Non-pigmented ciliary epithelial cell (primary cell): ENCODE data around the gene SDHA.
"Not testable (repeated sequence)": the region's sequence is repeated elsewhere in the genome, so short reads cannot be mapped to it uniquely, and the experiment has no call there.

Experiments
- DNase-seq: peaks from one replicate; pipeline ENCODE4 v3.0.0-alpha.2; 2010; ENCODE audit warnings: low read depth

The SDHA gene

GRCh38 chr5:222951-223715 is 5.0 kb downstream of the SDHA start:
- not testable (repeated sequence) for DNase-seq

GRCh38 chr5:223791-224190 is 5.7 kb downstream of the SDHA start:
- DNase-seq = no peak

- DNase-seq = no peak
Observed at GRCh38 chr5:225334-225733, 7.2 kb downstream of the SDHA start.

- not testable (repeated sequence) for DNase-seq
Observed at GRCh38 chr5:227375-227774, 9.3 kb downstream of the SDHA start.

GRCh38 chr5:228886-229285 is 10.8 kb downstream of the SDHA start:
- no peak for DNase-seq

GRCh38 chr5:230711-231110 is 12.6 kb downstream of the SDHA start:
- no peak for DNase-seq

- DNase-seq = no peak
Observed at GRCh38 chr5:231661-232060, 13.5 kb downstream of the SDHA start.

GRCh38 chr5:233426-233825 is 15.3 kb downstream of the SDHA start:
- DNase-seq = not testable (repeated sequence)

- DNase-seq = no peak
Observed at GRCh38 chr5:234450-234849, 16.3 kb downstream of the SDHA start.

GRCh38 chr5:235527-235926 is 17.4 kb downstream of the SDHA start:
- not testable (repeated sequence) for DNase-seq

GRCh38 chr5:237931-238330 is 19.8 kb downstream of the SDHA start:
- DNase-seq = not testable (repeated sequence)

- DNase-seq = not testable (repeated sequence)
Observed at GRCh38 chr5:240550-240949, 22.4 kb downstream of the SDHA start.

GRCh38 chr5:241045-241669 is 23.0 kb downstream of the SDHA start:
- not testable (repeated sequence) for DNase-seq

GRCh38 chr5:243683-244367 is 25.7 kb downstream of the SDHA start:
- not testable (repeated sequence) for DNase-seq

GRCh38 chr5:245717-246116 is 27.6 kb downstream of the SDHA start:
- DNase-seq = not testable (repeated sequence)

GRCh38 chr5:250396-250795 is 32.3 kb downstream of the SDHA start:
- DNase-seq = not testable (repeated sequence)

GRCh38 chr5:251016-251415 is 32.9 kb downstream of the SDHA start:
- DNase-seq = not testable (repeated sequence)

- not testable (repeated sequence) for DNase-seq
Observed at GRCh38 chr5:251538-251937, 33.4 kb downstream of the SDHA start.

GRCh38 chr5:251975-252374 is 33.9 kb downstream of the SDHA start:
- not testable (repeated sequence) for DNase-seq

GRCh38 chr5:252546-252945 is 34.4 kb downstream of the SDHA start:
- no peak for DNase-seq

GRCh38 chr5:254322-254721 is 36.2 kb downstream of the SDHA start:
- not testable (repeated sequence) for DNase-seq

- DNase-seq = not testable (repeated sequence)
Observed at GRCh38 chr5:255116-255515, 37.0 kb downstream of the SDHA start.

- DNase-seq = not testable (repeated sequence)
Observed at GRCh38 chr5:256347-256746, 38.2 kb downstream of the SDHA start.
